ENCODE results near the gene CCDC127. TPM values are rescaled to one million over a fixed set of nuclear protein-coding genes. Genes with fewer than 3 reads are reported as not detected.

Gene CCDC127
- total and polyA plus RNA-seq, 9 donors: 2.5 to 9.9 (median 6.0) TPM

DNA sequence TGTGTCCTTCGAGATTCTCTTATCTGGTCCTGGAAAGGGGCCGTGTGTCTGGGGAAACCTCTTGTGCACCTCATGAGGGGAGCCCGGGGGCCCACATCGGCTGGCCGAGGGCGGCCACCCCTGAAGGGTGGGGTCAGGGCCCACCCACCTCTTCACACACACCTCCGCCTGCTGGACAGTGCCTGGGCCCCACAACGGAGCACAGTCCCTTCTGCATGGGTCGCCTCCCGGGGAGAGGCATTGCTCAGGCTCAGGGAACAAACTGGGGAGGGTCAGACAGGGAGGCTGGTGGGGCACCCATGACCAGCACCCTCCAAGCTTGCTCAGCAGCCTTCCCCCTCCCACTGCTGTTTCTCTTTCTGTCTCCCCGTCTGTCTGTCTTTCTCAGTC, 28.0 kb downstream of the CCDC127 start:
- Histone ChIP-seq H3K4me3 (no peak overlapping the region), H3K27ac (no peak overlapping the region), H3K27me3 (no peaks in the 10 kb centered on the region), H3K4me1 (ENCODE audit: insufficient read depth) (peaks cover 7% of the 10 kb centered on the region), H3K36me3 (no peaks in the 10 kb centered on the region), H3K9me3 (no peaks in the 10 kb centered on the region)
- DNase-seq: peak in 1 of 5 donors; percentile 21
- WGBS, 3 donors: 53 to 64% (median 55%) methylated on average over 11 of the region's 11 CpGs
- TF ChIP-seq, protein P1, sequence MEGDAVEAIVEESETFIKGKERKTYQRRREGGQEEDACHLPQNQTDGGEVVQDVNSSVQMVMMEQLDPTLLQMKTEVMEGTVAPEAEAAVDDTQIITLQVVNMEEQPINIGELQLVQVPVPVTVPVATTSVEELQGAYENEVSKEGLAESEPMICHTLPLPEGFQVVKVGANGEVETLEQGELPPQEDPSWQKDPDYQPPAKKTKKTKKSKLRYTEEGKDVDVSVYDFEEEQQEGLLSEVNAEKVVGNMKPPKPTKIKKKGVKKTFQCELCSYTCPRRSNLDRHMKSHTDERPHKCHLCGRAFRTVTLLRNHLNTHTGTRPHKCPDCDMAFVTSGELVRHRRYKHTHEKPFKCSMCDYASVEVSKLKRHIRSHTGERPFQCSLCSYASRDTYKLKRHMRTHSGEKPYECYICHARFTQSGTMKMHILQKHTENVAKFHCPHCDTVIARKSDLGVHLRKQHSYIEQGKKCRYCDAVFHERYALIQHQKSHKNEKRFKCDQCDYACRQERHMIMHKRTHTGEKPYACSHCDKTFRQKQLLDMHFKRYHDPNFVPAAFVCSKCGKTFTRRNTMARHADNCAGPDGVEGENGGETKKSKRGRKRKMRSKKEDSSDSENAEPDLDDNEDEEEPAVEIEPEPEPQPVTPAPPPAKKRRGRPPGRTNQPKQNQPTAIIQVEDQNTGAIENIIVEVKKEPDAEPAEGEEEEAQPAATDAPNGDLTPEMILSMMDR (IDR thresholded peaks at IDR 0.05): no peak
- TF ChIP-seq POLR2A (IDR thresholded peaks at IDR 0.05) (no peak), EP300 (IDR thresholded peaks at IDR 0.05) (no peak)
- intact Hi-C loops (cut with DNase I): loop anchor here in 1 of 4 donors (5.0 kb wide), 1 partner anchor 127 kb away; no protein-coding TSS in a partner anchor

DNA sequence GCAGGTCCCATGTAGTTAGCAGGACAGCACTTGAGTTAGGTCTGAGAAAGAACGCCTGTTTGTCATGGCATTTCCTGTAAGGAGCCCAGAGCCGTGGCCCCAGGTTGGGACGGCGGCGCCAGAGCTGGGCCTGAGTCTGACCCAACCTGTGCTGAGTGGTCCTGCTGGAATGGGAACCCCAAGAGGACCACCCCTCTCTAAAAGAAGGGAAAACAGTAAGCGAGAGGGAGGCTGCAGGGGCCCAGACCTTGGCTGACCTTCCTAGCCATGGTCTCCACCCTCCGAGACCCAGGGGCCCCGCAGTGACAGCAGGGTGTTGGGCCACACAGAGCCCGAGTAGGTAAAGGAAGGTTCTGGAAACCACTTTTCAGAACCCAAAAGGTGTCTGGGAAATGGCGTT, 28.5 kb downstream of the CCDC127 start:
- 87 to 90% (median 88%) methylated on average over 9 to 10 of the region's 10 CpGs for WGBS, 3 donors
- no peak overlapping the region for H3K4me3 ChIP-seq
- intact Hi-C loops (cut with DNase I): loop anchor here in 1 of 4 donors (5.0 kb wide), 1 partner anchor 128 kb away; no protein-coding TSS in a partner anchor
- no peak overlapping the region for H3K27ac ChIP-seq
- peaks cover 7% of the 10 kb centered on the region for H3K4me1 ChIP-seq (ENCODE audit: insufficient read depth)
- H3K36me3 ChIP-seq: no peaks in the 10 kb centered on the region
- TF ChIP-seq EP300 (IDR thresholded peaks at IDR 0.05): no peak
- TF ChIP-seq, protein P1 (IDR thresholded peaks at IDR 0.05): no peak
- TF ChIP-seq POLR2A (IDR thresholded peaks at IDR 0.05): no peak
- H3K27me3 ChIP-seq: no peaks in the 10 kb centered on the region
- H3K9me3 ChIP-seq: no peaks in the 10 kb centered on the region
- no peak for DNase-seq

GRCh38 chr5:188488-189481, 29.2 kb downstream of the CCDC127 start:
- no peaks in the 10 kb centered on the region for H3K27me3 ChIP-seq
- no peak for TF ChIP-seq EP300 (IDR thresholded peaks at IDR 0.05)
- TF ChIP-seq, protein P1 (IDR thresholded peaks at IDR 0.05): peak; percentile 88 to 96 (median 93)
- H3K4me1 ChIP-seq (ENCODE audit: insufficient read depth): peaks cover 7% of the 10 kb centered on the region
- WGBS, 3 donors: 28 to 37% (median 30%) methylated on average over 37 of the region's 37 CpGs
- no peaks in the 10 kb centered on the region for H3K36me3 ChIP-seq
- intact Hi-C loops (cut with DNase I): loop anchor here in 1 of 4 donors (5.0 kb wide), 1 partner anchor 129 kb away; no protein-coding TSS in a partner anchor
- H3K4me3 ChIP-seq: no peak overlapping the region
- H3K9me3 ChIP-seq: no peaks in the 10 kb centered on the region
- H3K27ac ChIP-seq: no peak overlapping the region
- DNase-seq: peak; percentile 86 to 94 (median 92)

DNA sequence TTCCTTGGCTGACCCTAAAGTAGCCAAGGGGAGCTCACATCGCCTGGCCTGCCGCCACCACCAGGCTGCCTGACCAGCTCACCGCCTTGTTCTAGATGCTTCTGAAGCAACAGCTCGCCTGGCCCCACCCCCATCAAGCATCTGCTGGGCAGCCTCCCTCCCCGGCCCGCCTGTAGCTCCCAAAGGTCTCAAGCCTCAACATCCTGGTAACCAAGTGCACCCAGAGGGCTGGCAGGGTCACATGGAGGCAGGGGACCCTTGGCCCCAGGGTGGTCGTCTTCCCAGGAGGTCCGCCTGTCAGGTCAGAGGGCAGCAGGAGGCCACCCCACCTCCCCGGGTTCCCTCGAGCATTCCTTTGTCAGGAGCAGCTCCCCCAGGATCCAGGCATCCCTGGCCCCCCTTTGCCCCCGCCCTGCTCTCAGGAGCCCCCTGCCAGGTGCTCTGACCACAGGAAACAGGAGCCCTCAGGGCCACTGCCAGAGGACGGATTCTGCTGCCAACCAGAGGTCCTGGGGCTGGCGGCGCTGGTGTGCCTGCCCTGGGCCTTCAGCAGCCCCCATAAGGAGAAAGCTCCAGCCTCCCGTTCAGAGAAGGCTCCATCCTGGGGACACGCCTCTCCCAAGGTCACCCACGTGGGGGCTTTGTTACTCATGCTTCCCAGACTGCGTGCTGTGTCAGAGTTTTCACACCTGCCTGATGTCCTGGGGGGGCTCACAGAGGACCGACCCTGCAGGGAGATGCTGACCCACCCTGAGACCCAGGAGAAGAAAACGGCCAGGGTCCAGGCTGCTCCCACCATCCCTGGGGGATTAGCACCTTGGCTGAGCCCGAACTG, 30.1 kb downstream of the CCDC127 start:
- Histone ChIP-seq H3K27me3 (no peaks in the 10 kb centered on the region), H3K36me3 (no peaks in the 10 kb centered on the region), H3K27ac (no peak overlapping the region), H3K4me1 (ENCODE audit: insufficient read depth) (peaks cover 7% of the 10 kb centered on the region), H3K4me3 (no peak overlapping the region), H3K9me3 (no peaks in the 10 kb centered on the region)
- 37 to 41% (median 39%) methylated on average over 21 of the region's 21 CpGs for WGBS, 3 donors
- intact Hi-C loops (cut with DNase I): loop anchor here in 1 of 4 donors (5.0 kb wide), 1 partner anchor 129 kb away; no protein-coding TSS in a partner anchor
- peak in 4 of 5 donors; percentile 38 to 57 (median 50) for DNase-seq
- TF ChIP-seq EP300 (IDR thresholded peaks at IDR 0.05) (no peak), POLR2A (IDR thresholded peaks at IDR 0.05) (no peak)
- TF ChIP-seq, protein P1 (IDR thresholded peaks at IDR 0.05): no peak
